HG02885 (cell line): ENCODE results near the gene THRA.

ENCODE experiments used
- ATAC-seq: cut with Tn5 transposase; IDR thresholded peaks from one replicate; pipeline ENCODE4 v1.9.1; 2021; ENCODE audit warnings: mild to moderate bottlenecking; ENCODE audit not compliant: unreplicated experiment, poor library complexity

Gene THRA

GRCh38 chr17:40025991-40026815 is 36.6 kb upstream of the THRA start:
- no peak for ATAC-seq

- ATAC-seq = peak; percentile 53
Measured at GRCh38 chr17:40026816-40027613, 35.8 kb upstream of the THRA start.

- no peak for ATAC-seq
Measured at GRCh38 chr17:40027614-40028012, 35.2 kb upstream of the THRA start.

GRCh38 chr17:40028595-40028994 is 34.2 kb upstream of the THRA start:
- no peak for ATAC-seq

GRCh38 chr17:40031706-40032105 is 31.1 kb upstream of the THRA start:
- no peak for ATAC-seq

GRCh38 chr17:40032322-40033320 is 30.1 kb upstream of the THRA start:
- ATAC-seq = no peak

- ATAC-seq = no peak
Measured at GRCh38 chr17:40033339-40033738, 29.4 kb upstream of the THRA start.

GRCh38 chr17:40034426-40035161 is 28.2 kb upstream of the THRA start:
- no peak for ATAC-seq

- ATAC-seq = no peak
Measured at GRCh38 chr17:40035162-40035559, 27.6 kb upstream of the THRA start.

- ATAC-seq = no peak
Measured at GRCh38 chr17:40038882-40039513, 23.8 kb upstream of the THRA start.

- no peak for ATAC-seq
Measured at GRCh38 chr17:40041196-40041595, 21.6 kb upstream of the THRA start.

- no peak for ATAC-seq
Measured at GRCh38 chr17:40056379-40057015, 6.3 kb upstream of the THRA start.

GRCh38 chr17:40058186-40058784 is 4.5 kb upstream of the THRA start:
- ATAC-seq = no peak

- no peak for ATAC-seq
Measured at GRCh38 chr17:40058865-40059264, 3.9 kb upstream of the THRA start.

- ATAC-seq = no peak
Measured at GRCh38 chr17:40059729-40060475, 2.9 kb upstream of the THRA start.

GRCh38 chr17:40060887-40061608 is 1.7 kb upstream of the THRA start:
- no peak for ATAC-seq

GRCh38 chr17:40061609-40062038 is 1.1 kb upstream of the THRA start:
- ATAC-seq = no peak
